GM19372 (cell line): Measurements from ENCODE around the gene MSI2.

Experiments used
- ATAC-seq: cut with Tn5 transposase; IDR thresholded peaks from one replicate; pipeline ENCODE4 v1.9.1; 2021; ENCODE audit warnings: mild to moderate bottlenecking, low read depth, moderate library complexity; ENCODE audit not compliant: unreplicated experiment

MSI2 gene

DNA sequence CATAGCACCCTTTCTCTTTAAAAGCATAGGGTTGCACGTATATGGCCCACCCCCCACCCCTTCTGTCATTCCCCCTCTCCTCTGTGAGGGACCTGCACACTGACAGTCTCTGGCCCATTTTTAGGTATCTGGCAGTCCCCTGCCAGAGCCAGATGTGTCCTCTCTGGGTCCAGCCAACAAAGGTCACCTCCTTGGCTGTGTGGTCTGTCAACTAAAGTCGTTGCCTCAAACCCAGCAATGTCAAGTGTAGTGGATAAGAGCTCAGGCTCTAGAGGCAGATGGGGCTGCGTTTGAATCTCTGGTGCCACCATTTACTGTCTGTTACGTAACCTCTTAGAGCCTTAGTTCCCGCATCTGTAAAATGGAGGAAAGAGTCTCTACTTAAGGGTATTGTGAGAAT is 211.5 kb downstream of the MSI2 start:
- ATAC-seq = no peak

DNA sequence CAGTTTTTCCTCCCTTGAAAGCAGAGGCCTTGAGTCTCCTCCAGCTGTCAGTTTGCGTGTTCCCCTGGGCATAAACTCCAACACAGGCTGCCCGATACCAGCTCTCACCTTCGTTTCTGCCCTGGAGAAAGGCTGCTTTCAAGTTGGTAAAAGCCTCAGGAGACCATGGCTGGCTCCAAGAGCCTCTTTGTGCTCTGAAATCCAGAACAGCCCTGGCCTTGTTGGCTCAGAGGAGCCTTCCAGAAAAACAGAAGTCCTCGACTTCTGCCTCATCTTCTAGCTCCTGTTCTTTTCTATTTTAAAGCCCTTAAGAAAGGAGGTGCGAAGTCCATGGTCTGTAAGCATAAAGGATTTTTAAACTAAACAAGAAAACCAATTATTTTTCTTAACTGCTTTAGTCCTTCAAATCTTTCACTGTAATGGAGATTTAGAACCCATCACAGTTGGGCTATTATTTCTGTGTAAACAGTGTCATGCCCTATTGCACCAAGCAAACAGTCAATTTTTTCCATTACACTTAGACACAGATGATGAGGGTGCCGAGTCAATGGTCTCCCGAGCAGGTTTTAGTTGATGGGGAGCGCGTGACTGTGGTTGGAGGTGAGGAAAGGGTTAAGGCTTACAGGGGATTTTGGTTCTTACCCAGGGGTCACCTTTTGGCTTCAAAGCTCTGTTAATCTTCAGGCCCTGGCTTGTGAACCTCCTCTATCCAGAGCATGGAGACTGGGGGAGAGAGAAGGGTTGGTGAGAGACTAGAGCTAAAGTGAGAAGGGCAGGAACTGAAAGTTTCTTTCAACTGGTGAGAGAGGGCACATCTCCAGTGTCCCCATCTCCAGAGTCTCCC is 212.8 kb downstream of the MSI2 start:
- peak; percentile 64 for ATAC-seq

DNA sequence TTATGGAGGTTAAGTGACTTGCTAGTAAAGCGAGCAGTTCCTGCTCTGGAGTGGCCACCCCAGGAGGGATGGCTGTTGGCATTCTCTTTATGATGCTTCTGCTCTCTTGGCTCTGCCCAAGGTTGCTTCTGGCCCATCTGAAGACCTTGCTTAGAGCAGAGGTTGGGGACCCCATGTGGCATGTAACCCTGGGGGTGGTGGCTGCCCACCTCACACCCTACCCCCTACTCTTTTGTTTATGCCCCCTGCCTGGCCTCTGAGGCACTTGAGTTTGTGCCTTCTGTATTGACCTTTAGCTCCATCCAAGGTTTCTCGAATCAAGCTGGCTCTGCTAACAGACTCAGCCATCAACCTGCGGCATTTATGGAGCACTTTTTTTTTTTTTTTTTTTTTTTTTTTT is 214.6 kb downstream of the MSI2 start:
- ATAC-seq = no peak

DNA sequence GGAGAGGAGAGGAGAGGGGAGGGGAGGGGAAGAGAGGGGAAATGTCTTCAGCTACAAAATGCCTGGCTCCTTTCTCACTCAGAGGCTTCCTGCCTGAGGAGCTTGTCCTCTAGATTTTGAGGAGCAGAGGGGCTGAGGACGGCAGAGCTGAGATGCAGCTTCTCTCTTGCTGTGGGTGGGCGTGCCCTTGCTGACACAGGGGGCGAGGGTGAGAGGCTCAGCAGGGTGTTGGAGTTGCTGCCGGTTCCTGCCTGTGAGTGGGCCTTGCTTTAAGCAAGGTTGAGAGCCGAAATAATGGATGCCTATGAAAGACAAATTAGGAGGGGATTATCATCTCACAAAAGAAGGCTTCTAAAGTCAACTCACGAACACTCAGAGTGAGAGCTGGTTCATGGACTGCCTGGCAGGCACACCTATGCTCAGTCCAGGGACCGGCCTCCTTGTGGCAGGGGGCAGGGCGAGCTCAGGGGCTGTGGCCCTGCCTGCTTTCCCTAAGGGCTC is 215.6 kb downstream of the MSI2 start:
- ATAC-seq = no peak

DNA sequence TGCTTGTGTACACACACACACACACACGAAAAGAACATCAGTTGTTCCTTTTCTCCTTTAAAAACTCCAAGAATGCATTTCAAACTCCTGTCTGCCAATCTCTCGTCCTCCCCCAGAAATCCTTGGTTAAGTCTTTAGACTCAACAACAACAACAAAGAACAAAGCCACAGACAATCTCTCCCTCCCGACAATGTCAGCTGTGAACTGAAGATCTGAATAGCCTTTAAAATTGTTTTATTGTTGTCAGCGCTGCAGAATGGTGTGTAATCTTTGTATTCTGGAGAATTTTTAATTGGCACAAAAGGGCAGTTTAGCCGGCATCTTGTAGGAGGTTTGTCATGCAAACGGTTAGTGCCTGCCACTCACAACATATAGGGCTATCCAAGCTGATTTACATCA is 219.5 kb downstream of the MSI2 start:
- ATAC-seq = no peak

DNA sequence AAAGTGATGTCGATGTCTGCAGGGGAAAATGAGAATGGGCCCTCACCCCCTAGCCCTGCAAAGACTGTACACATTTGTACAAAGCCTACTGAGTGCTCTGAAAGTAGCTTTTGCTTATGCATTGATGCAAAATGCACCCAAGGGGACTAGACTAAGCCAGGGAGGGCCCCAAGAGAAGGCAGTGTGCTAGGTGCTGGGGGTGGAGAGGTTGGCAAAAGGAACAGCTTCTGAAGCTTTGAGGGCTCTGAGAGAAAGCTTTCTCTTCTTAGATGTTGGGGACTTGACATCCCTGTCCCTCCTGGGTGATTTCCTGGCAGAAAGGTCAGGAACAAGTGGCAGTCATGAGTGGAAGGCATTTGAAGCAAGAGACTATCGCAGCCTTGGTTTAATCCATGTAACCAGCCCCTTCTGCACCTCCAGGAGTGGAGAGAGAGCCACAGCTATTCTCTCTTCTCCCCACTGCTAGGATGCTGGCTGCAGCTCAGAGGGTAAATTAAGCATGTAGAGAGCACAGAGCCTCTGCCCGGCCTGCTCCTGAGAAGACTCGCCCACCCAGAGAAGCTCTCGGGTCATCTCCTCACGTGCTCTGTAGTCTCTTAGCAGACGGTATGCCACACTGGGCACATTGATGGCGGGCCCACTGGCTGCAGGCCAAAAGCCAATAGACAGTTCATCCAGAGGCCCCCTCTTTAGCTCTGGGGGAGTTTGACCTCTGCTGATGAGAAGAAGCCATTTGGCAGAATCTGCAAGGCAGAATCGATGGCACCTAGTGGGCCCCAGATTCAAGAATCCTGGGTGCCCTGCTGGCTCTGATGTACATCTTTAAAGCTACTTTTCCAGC is 221.4 kb downstream of the MSI2 start:
- no peak for ATAC-seq

DNA sequence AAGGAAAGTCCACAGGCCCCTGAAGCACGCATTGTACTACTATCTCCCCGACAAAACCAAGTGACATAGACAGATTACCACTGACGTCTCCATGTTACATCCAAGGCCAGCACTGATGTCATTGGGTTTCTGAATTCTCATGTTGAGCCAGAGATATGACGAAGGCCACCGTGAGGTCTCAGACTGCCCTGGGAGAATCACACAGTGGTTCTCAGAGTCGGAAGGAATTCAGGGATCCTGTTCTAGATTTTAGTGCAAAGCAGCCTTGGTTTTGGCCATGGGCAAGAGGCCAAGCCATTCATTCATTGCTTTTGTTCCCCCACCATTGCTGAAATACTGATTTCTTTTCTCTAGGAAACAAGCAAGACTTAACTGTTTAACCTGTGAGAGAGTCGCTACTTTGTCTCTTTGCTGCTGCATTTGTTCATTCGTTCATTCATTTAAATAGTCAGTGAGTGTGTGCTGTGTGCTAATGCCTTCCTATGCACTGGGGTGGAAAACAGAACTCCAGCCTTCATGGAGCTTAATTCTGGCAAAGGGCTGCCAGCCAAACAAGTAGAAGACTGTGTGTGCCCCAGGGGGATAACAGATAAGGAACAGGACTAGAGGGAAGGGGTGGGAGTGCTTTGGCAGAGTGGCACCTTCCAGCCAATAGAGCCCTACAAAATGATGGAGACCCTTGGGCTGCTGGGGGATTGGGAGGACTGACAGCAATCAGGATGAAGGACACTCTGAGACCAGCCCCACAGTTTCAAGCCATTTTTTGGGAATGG is 222.3 kb downstream of the MSI2 start:
- no peak for ATAC-seq

DNA sequence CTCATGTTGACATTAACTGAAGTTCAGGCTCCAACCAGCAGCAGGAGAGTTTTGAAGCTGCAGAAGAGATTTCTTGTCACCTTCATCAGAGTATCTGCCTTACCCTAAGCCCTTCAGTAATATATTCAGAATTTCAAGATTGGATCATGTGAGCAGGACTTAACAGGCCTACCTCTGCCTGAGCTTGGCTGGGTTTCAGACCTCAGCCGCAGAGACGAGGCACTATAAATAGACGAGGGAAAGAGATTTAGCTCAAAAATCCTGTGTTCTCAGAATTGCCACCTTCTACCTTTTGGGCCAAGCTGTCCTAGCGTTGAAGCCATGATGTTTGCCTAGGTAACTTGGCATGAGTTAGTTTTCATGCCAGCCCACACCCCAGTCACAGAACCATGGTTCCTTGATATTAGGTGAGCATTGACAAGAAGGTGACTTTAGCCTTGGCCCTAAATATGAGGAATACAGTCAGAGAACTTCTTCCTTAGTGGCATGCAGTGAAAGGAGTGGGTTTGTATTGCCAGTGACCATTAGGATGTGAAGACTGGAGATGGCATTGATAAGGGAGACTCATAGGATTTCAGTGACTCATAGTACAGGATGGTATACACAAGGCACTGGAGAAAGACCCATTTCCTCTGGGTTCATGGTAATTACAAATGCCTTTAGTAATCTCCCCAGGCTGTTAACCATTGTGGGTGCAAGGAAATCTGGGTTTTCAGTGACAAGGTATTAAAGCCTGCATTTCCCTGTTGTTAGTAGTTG is 224.3 kb downstream of the MSI2 start:
- ATAC-seq = no peak

DNA sequence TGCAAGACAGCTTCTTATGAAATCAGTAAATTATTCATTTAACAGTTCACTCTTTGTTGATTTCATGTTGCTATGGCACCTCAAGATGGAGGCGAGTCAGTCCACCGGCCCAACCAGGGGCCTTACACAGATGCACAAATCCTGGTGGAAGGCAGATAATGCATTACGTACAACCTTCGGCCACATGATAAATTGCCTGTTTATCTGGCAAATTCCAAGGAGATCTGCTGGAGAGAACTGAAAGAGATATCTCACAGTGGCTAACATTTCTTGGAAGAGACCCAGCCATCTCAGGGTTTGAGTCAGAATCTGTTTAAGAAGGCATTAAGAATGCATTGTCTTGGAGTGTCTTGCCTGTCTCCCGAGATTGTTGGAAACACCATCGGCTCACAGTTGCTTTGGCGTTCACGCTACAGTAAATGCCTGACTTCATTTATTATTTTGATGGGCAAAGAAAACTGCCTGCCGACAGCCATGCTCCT is 225.6 kb downstream of the MSI2 start:
- no peak for ATAC-seq

DNA sequence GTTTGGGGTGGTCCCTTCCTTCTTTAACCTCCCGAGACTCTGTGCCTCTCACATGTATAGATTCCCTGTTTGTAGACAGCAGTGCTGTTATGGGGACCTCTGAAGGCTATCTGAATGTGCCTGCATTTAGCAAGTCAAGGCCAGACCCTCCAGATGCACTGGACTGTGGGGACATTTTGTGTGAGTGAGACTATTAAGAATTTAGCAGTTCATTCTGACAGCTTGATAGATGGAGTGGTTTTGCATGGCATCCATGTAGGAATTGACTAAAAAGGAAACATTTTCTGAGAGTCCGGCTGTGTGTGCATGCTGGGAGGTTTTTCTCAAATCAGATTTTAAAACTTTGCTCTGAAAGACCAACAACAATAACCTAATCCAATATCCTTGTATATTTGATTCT is 226.3 kb downstream of the MSI2 start:
- no peak for ATAC-seq

DNA sequence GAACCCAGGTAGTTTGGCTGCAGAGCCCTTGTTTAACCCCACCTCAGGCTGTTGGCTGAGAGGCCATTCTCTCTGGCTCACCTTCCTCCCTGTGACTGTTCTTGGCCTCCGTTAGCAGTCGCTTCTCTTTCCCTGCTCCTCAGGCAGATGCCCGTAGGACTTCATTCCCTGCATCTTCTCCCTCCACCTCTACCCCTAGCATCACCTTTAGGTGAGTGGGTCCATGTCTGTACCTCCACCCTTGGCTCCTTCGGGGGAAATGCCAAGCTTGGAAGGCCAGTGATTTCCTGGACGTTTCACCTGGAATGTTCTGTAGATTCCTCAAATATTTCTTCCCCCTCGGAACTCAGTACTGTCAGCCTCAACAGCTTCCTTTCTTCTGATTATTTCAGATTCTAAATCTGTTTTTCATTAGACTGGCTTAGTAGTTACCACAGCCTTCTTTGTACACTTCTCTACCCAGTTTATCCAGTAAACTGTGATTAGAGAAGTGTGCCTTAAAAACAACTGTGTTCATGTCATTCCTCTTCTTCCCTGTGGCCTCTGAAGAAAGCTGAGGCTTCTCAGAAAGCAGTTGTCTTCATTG is 227.9 kb downstream of the MSI2 start:
- ATAC-seq = no peak

DNA sequence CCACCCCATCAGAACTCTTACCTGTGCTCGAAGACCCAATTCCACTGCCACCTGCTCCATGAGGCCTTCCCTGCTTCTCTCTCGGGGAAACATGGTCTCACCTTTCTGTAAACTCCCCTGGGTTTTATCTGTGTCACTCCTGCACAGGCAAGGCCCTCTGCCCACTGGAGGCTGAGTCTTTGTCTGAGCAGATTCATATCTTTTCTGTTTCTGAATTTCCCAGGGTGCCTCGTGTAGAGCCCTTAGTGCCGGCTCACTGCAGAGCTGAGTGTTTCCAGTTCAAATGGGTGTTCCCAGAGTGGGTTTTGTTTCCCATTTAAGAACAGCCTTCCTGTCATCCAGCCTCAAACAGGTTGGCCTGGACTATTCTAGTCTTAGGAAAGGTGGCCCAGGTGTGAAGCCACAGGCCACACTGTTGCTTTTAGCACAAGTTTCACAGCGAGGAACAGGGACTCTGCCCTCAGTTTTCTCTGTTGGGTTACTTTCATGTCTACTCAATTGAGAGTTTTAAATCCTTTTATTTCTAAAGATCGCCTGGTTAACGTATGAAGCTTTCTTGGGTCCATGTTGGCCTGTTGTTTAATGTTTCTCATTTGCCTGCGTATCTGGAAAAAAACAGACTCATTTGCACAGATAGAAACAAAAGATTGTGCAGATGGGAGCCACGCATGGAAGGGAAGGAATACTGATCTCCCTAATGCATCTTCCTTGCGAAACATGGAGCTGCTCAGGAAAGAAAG is 228.7 kb downstream of the MSI2 start:
- no peak for ATAC-seq

DNA sequence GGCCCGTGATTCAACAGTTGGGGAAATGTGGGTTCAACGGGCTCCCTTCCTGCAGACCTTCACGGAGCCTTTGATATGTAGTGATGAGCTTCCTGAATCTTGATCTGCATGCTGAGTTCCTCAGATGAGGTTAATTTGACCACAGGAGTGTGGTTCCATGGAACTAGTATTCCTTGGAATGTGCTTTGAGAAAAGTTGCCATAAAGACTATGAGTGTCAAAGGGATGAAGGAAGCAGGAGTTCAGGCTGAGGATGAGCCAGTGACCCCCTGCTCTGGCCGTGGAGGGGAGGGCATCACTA is 229.2 kb downstream of the MSI2 start:
- no peak for ATAC-seq

DNA sequence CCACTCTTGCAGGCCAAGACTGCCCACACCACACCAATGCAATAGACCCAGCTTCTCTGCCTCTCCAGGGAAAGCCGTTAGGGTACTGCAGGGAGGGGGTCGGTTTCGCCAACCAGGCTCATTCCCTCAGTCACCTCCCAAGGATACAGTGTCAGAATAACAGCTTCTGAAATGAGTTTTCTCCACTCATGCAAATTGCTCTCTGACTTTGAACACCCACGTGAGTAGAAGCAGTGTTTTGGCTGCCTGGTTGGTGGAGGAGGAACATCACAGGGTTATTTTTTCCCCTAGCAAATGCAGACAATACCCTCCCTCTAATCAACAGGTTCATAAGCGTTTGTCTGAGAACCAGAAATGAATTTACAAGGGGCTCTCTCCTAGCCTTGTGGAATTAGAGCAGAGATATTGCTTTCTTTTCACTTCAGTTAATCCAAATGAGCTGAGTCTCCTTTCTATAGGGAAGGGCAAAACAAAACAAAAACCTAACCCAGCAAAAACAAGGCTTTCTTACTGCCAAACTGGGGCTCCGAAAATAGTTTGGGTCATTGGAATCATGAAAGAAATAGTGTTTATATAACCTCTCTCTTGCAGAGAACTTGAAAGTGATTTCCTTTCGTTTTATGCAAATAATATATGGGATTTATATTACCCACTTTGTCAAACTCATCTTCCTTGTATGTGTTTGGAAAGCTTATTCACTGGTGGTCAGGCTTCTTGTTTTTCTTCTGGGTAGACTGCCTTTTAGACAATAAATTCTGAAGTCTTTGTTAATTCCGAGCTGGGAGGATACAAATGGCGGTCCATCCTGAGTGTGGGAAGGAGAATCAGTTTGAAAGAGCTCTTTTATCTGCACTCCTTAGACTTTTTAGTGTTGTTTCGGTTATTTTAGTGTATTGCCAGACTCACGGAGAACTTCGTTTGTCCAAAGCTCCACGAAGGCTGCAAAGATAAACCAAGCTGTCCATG is 229.9 kb downstream of the MSI2 start:
- ATAC-seq = no peak

DNA sequence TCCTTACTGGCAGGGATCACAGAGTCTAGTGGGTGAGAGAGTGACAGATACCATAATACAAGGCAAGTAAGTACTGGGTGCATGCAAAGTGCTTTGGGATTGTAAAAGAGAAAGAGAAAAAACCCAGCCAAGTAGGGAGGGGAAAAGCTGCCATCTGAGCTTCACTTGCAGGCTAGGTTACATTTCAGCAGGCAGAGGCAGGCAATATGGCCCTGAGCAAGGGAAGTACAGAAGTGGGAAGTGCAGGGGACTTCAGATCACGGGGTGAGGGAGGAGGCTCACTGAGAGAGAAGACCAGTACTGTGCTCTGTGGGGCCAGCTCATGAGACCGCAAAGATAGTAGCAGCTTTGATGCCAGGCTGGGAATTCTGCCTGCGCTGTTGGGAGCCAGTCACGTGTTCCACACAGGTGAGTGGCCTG is 230.6 kb downstream of the MSI2 start:
- no peak for ATAC-seq

DNA sequence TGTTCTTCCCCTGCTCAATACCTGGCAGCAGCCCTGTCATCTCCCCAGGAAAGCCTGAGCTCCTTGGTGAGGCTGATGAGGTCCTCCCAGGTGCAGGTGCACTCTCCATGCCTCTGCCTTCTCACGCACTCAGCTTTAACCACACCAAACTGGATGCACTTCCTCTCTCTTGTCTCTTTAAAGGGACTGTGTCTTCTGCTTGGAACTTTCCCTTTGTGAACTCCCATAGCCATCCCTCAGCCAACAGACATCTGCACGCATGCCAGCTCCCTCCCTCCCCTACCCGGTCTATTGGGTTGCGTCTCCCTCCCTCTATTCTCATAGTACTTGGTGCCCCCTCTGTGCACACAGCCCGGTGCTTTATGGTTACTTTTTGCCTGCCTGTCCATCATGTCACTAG is 231.2 kb downstream of the MSI2 start:
- ATAC-seq = no peak

DNA sequence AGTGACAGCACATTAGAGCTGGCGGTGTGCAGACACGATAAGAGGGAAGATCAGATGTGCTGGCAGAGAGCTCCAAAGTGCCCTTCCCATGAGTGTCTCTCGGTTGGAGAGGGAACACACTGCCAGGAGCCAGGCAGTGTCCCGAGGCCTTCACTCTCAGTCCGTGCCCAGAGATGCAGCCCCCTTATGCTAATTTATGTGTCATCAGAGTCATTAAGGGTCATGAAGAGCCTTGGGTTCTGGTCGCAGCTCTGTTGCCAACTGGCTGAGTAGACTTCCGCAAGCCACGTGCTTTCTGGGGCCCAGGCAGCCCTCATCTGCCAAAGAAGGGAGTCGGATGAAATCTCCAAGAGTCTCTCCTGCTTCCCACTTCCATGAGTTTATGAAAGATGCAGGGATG is 232.5 kb downstream of the MSI2 start:
- ATAC-seq = no peak

DNA sequence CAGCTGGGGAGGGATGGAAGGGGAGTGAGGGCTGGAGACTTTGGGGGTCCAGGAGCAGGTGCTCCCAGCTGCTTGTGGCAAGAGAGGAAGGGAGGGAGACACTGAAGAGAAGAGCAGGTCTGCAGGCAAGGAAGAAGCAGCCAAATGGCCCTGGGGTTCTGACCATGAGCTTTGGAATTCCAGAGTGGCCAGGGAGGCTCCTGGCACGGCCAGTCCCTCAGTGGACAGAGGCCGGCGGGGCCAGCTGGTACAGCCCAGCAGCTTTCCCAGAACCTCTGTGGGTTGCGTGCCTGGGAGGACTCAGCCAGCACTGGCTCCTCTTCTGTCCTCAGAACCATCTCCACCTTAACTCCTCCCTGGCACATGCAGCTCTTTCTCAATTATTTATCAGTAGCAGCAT is 233.0 kb downstream of the MSI2 start:
- no peak for ATAC-seq
